Neural cell (in vitro differentiated cells): Measurements from ENCODE around the gene TDRD10. TPM values are rescaled to one million over a fixed set of nuclear protein-coding genes. Genes with fewer than 3 reads are reported as not detected.

Experiments used
- H2AFZ ChIP-seq: fragments of 200-600, 300-800 bp; sonication (generic), shearing (Covaris generic); 2 replicates; pipeline ENCODE4 v1.6.0; 2014; ENCODE audit warnings: low read depth, mild to moderate bottlenecking, antibody characterized with exemption, low read length, moderate library complexity
- H3F3A ChIP-seq: fragments of 200-600 bp; shearing (Covaris generic); 2 replicates; pipeline ENCODE4 v1.6.1; 2016; ENCODE audit warnings: mild to moderate bottlenecking, moderate library complexity, mixed read lengths, antibody characterized with exemption, low read length; ENCODE audit not compliant: insufficient read depth, poor library complexity, severe bottlenecking
- H3K27ac ChIP-seq: fragments of 200-600, 300-800 bp; sonication (generic), shearing (Covaris generic); 2 replicates; pipeline ENCODE4 v1.5.1; 2014; ENCODE audit warnings: mild to moderate bottlenecking, low read length, moderate library complexity
- H3K27me3 ChIP-seq: fragments of 300-800, 200-600 bp; sonication (generic), shearing (Covaris generic); 2 replicates; pipeline ENCODE4 v1.6.0; 2014; ENCODE audit warnings: mild to moderate bottlenecking, low read depth, low read length, moderate library complexity; ENCODE audit not compliant: insufficient read depth
- H3K36me3 ChIP-seq: fragments of 300-800, 200-600 bp; sonication (generic), shearing (Covaris generic); 2 replicates; pipeline ENCODE4 v1.5.1; 2014; ENCODE audit warnings: mild to moderate bottlenecking, antibody characterized with exemption, low read length, moderate library complexity; ENCODE audit not compliant: insufficient read depth
- H3K4me2 ChIP-seq: fragments of 300-800, 200-600 bp; sonication (generic), shearing (Covaris generic); 2 replicates; pipeline ENCODE4 v1.6.0; 2014; ENCODE audit warnings: mild to moderate bottlenecking, low read length
- H3K4me3 ChIP-seq: fragments of 300-800, 200-600 bp; sonication (generic), shearing (Covaris generic); 2 replicates; pipeline ENCODE4 v1.5.1; 2014; ENCODE audit warnings: mild to moderate bottlenecking, low read length, moderate library complexity
- H3K79me2 ChIP-seq: fragments of 200-600 bp; shearing (Covaris generic); replicated peaks from 2 replicates; pipeline ENCODE4 v1.6.0; 2014; ENCODE audit warnings: mild to moderate bottlenecking, low read length, moderate library complexity; ENCODE audit not compliant: insufficient read depth
- H3K9ac ChIP-seq: fragments of 300-800, 200-600 bp; sonication (generic), shearing (Covaris generic); 2 replicates; pipeline ENCODE4 v1.6.1; 2016; ENCODE audit warnings: mild to moderate bottlenecking, low read length, mixed read lengths
- H3K9me2 ChIP-seq: fragments of 200-600 bp; shearing (Covaris generic); 2 replicates; pipeline ENCODE4 v1.6.1; 2016; ENCODE audit warnings: mild to moderate bottlenecking, low read length, mixed read lengths; ENCODE audit not compliant: insufficient read depth
- H3K9me3 ChIP-seq: fragments of 200-600, 300-800 bp; sonication (generic), shearing (Covaris generic); 2 replicates; pipeline ENCODE4 v1.6.1; 2016; ENCODE audit warnings: mild to moderate bottlenecking, mixed run types, low read length, moderate library complexity, mixed read lengths
- H4K20me1 ChIP-seq: fragments of 200-600 bp; shearing (Covaris generic); 2 replicates; pipeline ENCODE4 v1.6.1; 2016; ENCODE audit warnings: mild to moderate bottlenecking, mixed run types; ENCODE audit not compliant: insufficient read depth
- CTCF ChIP-seq: fragments of 450-650 bp; IDR thresholded peaks from 2 replicates; pipeline ENCODE4 v1.5.1; 2014; ENCODE audit warnings: antibody characterized with exemption, mild to moderate bottlenecking, moderate library complexity; ENCODE audit not compliant: poor library complexity, severe bottlenecking
- EP300 ChIP-seq: fragments of 450-650 bp; conservative IDR thresholded peaks from 2 replicates; pipeline ENCODE4 v1.6.1; 2014; ENCODE audit warnings: antibody characterized with exemption, mild to moderate bottlenecking, moderate library complexity; ENCODE audit not compliant: poor library complexity, severe bottlenecking
- EZH2 ChIP-seq: fragments of 200-600, 300-800 bp; shearing (Covaris generic), sonication (generic); IDR thresholded peaks from 2 replicates; pipeline ENCODE4 v1.6.1; 2014; ENCODE audit warnings: antibody characterized with exemption, low read length, borderline replicate concordance, mild to moderate bottlenecking; ENCODE audit not compliant: insufficient read depth, poor library complexity, severe bottlenecking
- MXI1 ChIP-seq: fragments of 450-650 bp; conservative IDR thresholded peaks from 2 replicates; pipeline ENCODE4 v1.6.1; 2014; ENCODE audit warnings: antibody characterized with exemption, mild to moderate bottlenecking; ENCODE audit not compliant: poor library complexity, severe bottlenecking
- POLR2AphosphoS5 ChIP-seq: IDR thresholded peaks from 2 replicates; pipeline ENCODE4 v1.6.1; 2012
- RAD21 ChIP-seq: fragments of 450-650 bp; conservative IDR thresholded peaks from 2 replicates; pipeline ENCODE4 v1.6.1; 2014; ENCODE audit warnings: antibody characterized with exemption, mild to moderate bottlenecking, moderate library complexity
- REST ChIP-seq: IDR thresholded peaks from 2 replicates; pipeline ENCODE4 v1.6.1; 2012; ENCODE audit warnings: borderline replicate concordance
- SMC3 ChIP-seq: fragments of 450-650 bp; conservative IDR thresholded peaks from 2 replicates; pipeline ENCODE4 v1.6.1; 2014; ENCODE audit warnings: antibody characterized with exemption, mild to moderate bottlenecking, moderate library complexity; ENCODE audit not compliant: poor library complexity
- TAF1 ChIP-seq: IDR thresholded peaks from 2 replicates; pipeline ENCODE4 v1.6.1; 2012; ENCODE audit warnings: low read depth
- polyA plus RNA-seq: library from polyadenylated mRNA; depleted of rRNA; stranded (reverse); fragments of >200 nt; gene quantifications from 2 replicates; pipeline ENCODE4 v1.2.3, GENCODE V29; 2014

Gene TDRD10
- polyA plus RNA-seq, 1 donor from 2014 or later, result not detected

GRCh38 chr1:154539486-154540483 is 37.8 kb downstream of the TDRD10 start:
- no peaks in the 10 kb centered on the region for H4K20me1 ChIP-seq
- no peak overlapping the region for H3K4me2 ChIP-seq
- H3K9ac ChIP-seq, result no peak overlapping the region
- H3K79me2 ChIP-seq, result no peaks in the 10 kb centered on the region
- no peak overlapping the region for H2AFZ ChIP-seq
- no peak for TF ChIP-seq REST
- TF ChIP-seq TAF1, result no peak
- no peak for TF ChIP-seq MXI1
- no peak for TF ChIP-seq RAD21
- TF ChIP-seq SMC3, result no peak
- no peak for TF ChIP-seq POLR2AphosphoS5
- TF ChIP-seq EP300, result no peak
- no peak for TF ChIP-seq CTCF
- no peak for TF ChIP-seq EZH2
- no peak overlapping the region for H3K27ac ChIP-seq
- no peaks in the 10 kb centered on the region for H3K36me3 ChIP-seq
- H3K9me3 ChIP-seq, result peaks cover 3% of the 10 kb centered on the region
- no peak overlapping the region for H3K4me3 ChIP-seq
- H3K27me3 ChIP-seq, result no peaks in the 10 kb centered on the region
- H3K9me2 ChIP-seq, result no peaks in the 10 kb centered on the region
- H3F3A ChIP-seq, result no peaks in the 10 kb centered on the region

GRCh38 chr1:154541231-154541630 is 39.2 kb downstream of the TDRD10 start:
- Histone ChIP-seq H3K27me3 (no peaks in the 10 kb centered on the region), H3K79me2 (no peaks in the 10 kb centered on the region), H3K9ac (no peak overlapping the region), H3K36me3 (no peaks in the 10 kb centered on the region), H4K20me1 (no peaks in the 10 kb centered on the region), H3K9me2 (no peaks in the 10 kb centered on the region), H3K27ac (no peak overlapping the region), H3K9me3 (no peaks in the 10 kb centered on the region), H3K4me3 (no peak overlapping the region), H2AFZ (no peak overlapping the region), H3F3A (no peaks in the 10 kb centered on the region), H3K4me2 (no peak overlapping the region)
- no peak for TF ChIP-seq POLR2AphosphoS5
- TF ChIP-seq SMC3, result no peak
- TF ChIP-seq RAD21, result no peak
- no peak for TF ChIP-seq TAF1
- TF ChIP-seq EZH2, result no peak
- no peak for TF ChIP-seq CTCF
- no peak for TF ChIP-seq REST
- no peak for TF ChIP-seq EP300
- TF ChIP-seq MXI1, result no peak
